Measurements from ENCODE around the gene CCDC73.
"Not testable (repeated sequence)": the region's sequence is repeated elsewhere in the genome, so short reads cannot be mapped to it uniquely, and the experiment has no call there.

DNA sequence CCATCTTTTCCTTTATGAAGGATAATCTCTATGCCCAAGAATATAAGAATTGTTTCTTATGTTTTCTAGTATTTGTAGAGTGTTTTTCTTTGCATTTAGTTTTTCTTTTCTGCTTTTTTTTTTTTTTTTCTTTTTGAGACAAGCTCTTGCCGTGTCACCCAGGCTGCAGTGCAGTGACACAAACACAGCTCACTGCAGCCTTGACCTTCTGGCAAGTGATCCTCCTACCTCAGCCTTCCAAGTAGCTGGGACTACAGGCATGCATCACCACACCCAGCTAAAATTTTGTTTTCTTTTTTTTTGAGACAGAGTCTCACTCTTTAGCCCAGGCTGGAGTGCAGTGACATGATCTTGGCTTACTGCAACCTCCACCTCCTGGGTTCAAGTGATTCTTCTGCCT lies 41.3 kb downstream of the CCDC73 start:
- not testable (repeated sequence) for TF ChIP-seq POLR2A (IDR thresholded peaks at IDR 0.05)
- TF ChIP-seq, protein P1, sequence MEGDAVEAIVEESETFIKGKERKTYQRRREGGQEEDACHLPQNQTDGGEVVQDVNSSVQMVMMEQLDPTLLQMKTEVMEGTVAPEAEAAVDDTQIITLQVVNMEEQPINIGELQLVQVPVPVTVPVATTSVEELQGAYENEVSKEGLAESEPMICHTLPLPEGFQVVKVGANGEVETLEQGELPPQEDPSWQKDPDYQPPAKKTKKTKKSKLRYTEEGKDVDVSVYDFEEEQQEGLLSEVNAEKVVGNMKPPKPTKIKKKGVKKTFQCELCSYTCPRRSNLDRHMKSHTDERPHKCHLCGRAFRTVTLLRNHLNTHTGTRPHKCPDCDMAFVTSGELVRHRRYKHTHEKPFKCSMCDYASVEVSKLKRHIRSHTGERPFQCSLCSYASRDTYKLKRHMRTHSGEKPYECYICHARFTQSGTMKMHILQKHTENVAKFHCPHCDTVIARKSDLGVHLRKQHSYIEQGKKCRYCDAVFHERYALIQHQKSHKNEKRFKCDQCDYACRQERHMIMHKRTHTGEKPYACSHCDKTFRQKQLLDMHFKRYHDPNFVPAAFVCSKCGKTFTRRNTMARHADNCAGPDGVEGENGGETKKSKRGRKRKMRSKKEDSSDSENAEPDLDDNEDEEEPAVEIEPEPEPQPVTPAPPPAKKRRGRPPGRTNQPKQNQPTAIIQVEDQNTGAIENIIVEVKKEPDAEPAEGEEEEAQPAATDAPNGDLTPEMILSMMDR (IDR thresholded peaks at IDR 0.05) = not testable (repeated sequence)

Measured in right lobe of liver (tissue), 4 donors.